HG03571 (cell line): ENCODE results near the gene BLVRB.
"Not testable (repeated sequence)": the region's sequence is repeated elsewhere in the genome, so short reads cannot be mapped to it uniquely, and the experiment has no call there.

ENCODE experiments used
- ATAC-seq: cut with Tn5 transposase; IDR thresholded peaks from one replicate; pipeline ENCODE4 v1.9.1; 2021; ENCODE audit not compliant: unreplicated experiment

Gene BLVRB

GRCh38 chr19:40465557-40466218 is at the start of gene BLVRB:
TSS of gene BLVRB (minus strand) at chr19:40465745. CDS start at chr19:40465688, 57 bp downstream.
- ATAC-seq, result peak; percentile 76

- no peak for ATAC-seq
Measured at GRCh38 chr19:40513741-40514315, 48.3 kb upstream of the BLVRB start.

- ATAC-seq, result no peak
Measured at GRCh38 chr19:40513345-40513678, 47.8 kb upstream of the BLVRB start.

DNA sequence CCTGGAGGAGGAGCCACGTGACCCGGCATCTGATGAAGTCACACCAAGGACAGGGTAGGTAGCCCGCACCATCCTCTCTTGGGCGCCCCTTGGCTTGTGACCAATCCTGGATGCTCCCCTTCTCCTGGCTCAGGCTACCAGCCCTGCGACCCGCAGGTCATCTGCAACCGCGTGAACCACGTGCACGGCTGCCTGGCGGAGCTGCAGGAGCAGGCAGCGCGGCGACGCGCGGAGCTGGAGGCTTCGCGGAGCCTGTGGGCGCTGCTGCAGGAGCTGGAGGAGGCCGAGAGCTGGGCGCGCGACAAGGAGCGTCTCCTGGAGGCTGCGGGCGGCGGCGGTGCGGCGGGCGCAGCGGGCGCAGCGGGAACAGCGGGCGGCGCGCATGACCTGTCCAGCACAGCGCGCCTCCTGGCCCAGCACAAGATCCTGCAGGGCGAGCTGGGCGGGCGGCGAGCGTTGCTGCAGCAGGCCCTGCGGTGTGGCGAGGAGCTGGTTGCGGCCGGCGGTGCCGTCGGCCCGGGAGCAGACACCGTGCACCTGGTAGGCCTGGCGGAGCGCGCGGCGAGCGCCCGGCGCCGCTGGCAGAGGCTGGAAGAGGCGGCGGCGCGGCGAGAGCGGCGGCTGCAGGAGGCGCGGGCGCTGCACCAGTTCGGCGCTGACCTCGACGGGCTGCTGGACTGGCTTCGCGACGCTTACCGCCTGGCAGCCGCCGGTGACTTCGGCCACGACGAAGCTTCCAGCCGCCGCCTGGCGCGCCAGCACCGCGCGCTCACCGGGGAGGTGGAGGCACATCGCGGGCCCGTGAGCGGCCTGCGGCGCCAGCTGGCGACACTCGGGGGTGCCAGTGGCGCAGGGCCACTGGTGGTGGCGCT is 47.2 kb upstream of the BLVRB start:
- no peak for ATAC-seq

DNA sequence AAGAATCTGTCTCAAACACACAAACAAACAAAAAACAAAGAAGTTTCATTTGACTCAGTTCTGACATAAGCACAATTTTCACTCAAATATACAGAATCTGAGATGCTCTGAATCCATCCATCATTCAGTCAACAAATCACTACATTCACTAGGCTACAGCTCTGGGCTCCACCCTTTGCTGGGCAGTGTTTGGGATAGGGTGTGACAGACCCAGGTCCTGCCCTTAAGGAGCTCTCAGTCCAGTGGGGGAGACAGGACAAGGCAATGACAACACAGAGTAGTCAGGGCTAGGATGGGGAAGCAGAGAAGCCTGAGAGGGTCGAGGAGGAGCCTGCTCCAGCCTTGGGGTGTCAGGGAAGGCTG is 46.5 kb upstream of the BLVRB start:
- no peak for ATAC-seq

GRCh38 chr19:40511487-40511886 is 45.9 kb upstream of the BLVRB start:
- ATAC-seq, result no peak

DNA sequence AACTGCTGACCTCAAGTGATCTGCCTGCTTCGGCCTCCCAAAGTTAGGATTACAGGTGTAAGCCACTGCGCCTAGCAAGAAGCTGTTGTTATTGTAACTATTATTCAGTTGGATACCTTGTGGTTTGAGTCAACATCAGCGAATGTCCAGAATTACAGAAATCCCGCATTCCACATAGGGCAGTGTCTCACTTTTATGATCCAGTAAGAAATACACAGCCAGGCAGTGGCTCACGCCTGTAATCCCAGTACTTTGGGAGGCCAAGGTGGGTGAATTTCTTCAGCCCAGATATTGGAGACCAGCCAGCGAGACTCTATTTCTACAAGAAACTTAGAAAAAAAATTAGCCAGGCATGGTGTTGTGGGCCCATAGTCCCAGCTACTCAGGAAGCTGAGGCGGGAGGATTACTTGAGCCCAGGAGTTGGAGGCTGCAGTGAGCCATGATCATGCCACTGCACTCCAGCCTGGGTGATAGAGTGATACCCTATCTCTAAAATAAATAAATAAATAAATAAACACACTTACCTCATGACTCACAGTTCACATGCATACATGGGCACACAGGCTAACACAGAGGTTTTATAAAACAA is 45.1 kb upstream of the BLVRB start:
- ATAC-seq, result no peak

DNA sequence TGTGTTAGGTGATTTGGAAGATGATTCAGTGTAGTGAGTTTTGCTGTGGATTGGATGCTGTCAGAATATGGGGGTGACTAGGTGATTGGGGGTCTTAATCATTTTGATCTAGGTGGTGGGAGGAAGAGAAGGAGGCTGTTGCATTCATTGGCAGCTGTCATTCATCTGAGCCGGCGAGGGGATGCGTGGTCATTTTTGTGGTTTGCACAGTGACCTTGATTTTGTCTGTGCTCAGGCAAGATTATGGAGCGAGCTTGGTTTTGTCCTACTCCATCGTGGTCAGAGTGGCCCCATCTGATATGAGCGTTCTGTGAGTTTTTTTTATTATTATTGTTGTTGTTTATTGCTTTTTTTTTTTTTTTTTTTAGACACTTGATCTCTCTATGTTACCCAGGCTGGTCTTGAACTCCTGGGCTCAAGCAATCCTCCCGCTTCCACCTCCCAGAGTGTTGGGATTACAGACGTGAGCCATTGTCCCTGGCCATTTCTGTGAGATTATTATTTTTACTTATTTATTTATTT is 43.3 kb upstream of the BLVRB start:
- no peak for ATAC-seq

- no peak for ATAC-seq
Measured at GRCh38 chr19:40507892-40508291, 42.3 kb upstream of the BLVRB start.

- ATAC-seq, result no peak
Measured at GRCh38 chr19:40506099-40506498, 40.6 kb upstream of the BLVRB start.

- no peak for ATAC-seq
Measured at GRCh38 chr19:40503320-40503695, 37.8 kb upstream of the BLVRB start.

- ATAC-seq, result no peak
Measured at GRCh38 chr19:40502647-40503319, 37.2 kb upstream of the BLVRB start.

DNA sequence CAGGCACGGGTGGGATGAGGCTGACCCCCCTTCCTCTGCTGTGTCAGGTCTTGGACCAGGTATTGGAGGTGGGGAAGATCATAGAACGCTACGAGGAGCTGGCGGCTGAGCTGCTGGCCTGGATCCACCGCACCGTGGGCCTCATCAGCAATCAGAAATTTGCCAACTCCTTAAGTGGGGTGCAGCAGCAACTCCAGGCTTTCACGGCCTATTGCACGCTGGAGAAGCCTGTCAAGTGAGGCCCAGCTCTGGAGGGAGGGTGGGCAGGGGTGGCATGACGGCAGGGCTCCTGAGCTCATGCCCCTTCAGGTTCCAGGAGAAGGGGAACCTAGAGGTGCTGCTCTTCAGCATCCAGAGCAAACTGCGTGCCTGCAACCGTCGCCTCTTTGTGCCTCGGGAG is 36.5 kb upstream of the BLVRB start:
- no peak for ATAC-seq

GRCh38 chr19:40501599-40501998 is 36.1 kb upstream of the BLVRB start:
- no peak for ATAC-seq

GRCh38 chr19:40500678-40501530 is 35.4 kb upstream of the BLVRB start:
- not testable (repeated sequence) for ATAC-seq

- ATAC-seq, result no peak
Measured at GRCh38 chr19:40499320-40499719, 33.8 kb upstream of the BLVRB start.

- ATAC-seq, result no peak
Measured at GRCh38 chr19:40497214-40497613, 31.7 kb upstream of the BLVRB start.

GRCh38 chr19:40494191-40494838 is 28.8 kb upstream of the BLVRB start:
- no peak for ATAC-seq

DNA sequence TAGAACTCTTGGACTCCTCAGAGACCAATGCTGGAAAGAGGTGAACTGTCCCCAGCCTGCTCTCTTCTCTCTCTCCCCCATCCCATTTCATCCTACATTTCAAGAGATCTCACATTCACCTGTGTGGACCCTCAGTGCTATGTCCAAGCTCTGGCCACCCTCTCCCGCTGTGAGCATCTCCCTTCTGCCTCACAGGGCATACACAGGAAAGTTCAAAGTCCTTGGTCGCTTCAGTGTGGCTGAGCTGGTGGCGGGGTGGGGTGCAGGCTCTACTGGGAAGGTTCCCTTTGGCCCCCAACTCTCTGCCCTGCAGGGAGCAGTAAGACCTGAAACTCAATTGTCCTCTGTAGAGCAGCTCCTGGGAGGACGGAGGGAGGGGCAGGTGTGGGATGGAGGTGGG is 28.2 kb upstream of the BLVRB start:
- ATAC-seq, result no peak

DNA sequence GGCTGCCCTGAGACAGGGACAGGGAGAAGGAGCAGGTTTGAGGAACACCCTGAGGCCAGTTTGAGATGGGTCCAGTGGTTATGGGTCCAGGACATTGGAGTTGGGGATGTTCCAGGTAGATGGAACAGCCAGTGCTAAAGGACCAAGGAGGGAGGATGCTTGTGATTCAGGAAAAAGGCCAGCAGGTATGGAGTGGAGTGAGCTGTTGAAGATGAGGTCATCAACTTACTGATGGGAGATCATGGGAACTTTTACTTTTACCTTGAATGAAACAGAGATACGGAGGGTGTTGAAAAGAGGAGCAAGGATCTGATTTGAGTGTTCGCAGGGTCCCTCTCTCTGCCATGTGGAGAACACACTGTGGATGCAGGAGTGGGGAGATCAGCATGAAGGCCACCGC is 26.7 kb upstream of the BLVRB start:
- ATAC-seq, result no peak
